ENCODE data around the gene CLTC.

GRCh38 chr17:59733697-59734096 lies 114.0 kb downstream of the CLTC start:
- TF ChIP-seq, protein P1, sequence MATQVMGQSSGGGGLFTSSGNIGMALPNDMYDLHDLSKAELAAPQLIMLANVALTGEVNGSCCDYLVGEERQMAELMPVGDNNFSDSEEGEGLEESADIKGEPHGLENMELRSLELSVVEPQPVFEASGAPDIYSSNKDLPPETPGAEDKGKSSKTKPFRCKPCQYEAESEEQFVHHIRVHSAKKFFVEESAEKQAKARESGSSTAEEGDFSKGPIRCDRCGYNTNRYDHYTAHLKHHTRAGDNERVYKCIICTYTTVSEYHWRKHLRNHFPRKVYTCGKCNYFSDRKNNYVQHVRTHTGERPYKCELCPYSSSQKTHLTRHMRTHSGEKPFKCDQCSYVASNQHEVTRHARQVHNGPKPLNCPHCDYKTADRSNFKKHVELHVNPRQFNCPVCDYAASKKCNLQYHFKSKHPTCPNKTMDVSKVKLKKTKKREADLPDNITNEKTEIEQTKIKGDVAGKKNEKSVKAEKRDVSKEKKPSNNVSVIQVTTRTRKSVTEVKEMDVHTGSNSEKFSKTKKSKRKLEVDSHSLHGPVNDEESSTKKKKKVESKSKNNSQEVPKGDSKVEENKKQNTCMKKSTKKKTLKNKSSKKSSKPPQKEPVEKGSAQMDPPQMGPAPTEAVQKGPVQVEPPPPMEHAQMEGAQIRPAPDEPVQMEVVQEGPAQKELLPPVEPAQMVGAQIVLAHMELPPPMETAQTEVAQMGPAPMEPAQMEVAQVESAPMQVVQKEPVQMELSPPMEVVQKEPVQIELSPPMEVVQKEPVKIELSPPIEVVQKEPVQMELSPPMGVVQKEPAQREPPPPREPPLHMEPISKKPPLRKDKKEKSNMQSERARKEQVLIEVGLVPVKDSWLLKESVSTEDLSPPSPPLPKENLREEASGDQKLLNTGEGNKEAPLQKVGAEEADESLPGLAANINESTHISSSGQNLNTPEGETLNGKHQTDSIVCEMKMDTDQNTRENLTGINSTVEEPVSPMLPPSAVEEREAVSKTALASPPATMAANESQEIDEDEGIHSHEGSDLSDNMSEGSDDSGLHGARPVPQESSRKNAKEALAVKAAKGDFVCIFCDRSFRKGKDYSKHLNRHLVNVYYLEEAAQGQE (IDR thresholded peaks at IDR 0.05; ENCODE audit: insufficient read depth in 1 of 2, low read depth in 2 of 2, low read length in 2 of 2): no peak
- TF ChIP-seq TAF1 (IDR thresholded peaks at IDR 0.05; ENCODE audit: borderline replicate concordance, insufficient read depth, low read length) (no peak), SIN3A (IDR thresholded peaks at IDR 0.05; ENCODE audit: borderline replicate concordance, insufficient read depth, low read length) (no peak)
